Right lung (tissue), 5 donors: Measurements from ENCODE around the gene SPRR5. TPM values are rescaled to one million over a fixed set of nuclear protein-coding genes. Genes with fewer than 3 reads are reported as not detected.

Experiments used
- DNase-seq, 2 donors: peaks; one replicate each; pipeline ENCODE4 v3.0.0-alpha.2; 2013
- polyA plus RNA-seq, 5 donors: library from polyadenylated mRNA; unstranded; fragments of 120-200 nt; gene quantifications; one replicate each; pipeline versions ENCODE4 v1.2.1 to v1.2.3, GENCODE V29; 2013; ENCODE audit warnings: inconsistent platforms in 1 of 5, low replicate concordance in 1 of 5; ENCODE audit not compliant: insufficient read length in 5 of 5, insufficient read depth in 1 of 5

The SPRR5 gene
- polyA plus RNA-seq, 5 donors, result not detected

GRCh38 chr1:152983234-152983633, 36.2 kb downstream of the SPRR5 start:
- no peak for DNase-seq

GRCh38 chr1:152983743-152984142, 36.7 kb downstream of the SPRR5 start, which contains the start of gene SPRR1A:
Gene SPRR1A (plus strand): TSS chr1:152984081. CDS start chr1:152985231, 1,150 bp downstream.
- no peak for DNase-seq

GRCh38 chr1:152986578-152986977, 39.6 kb downstream of the SPRR5 start:
- no peak for DNase-seq

- no peak for DNase-seq
Measured at GRCh38 chr1:152993186-152993585, 46.2 kb downstream of the SPRR5 start.

- no peak for DNase-seq
Measured at GRCh38 chr1:152995842-152996241, 48.8 kb downstream of the SPRR5 start.

- no peak for DNase-seq
Measured at GRCh38 chr1:152996633-152997400, 49.8 kb downstream of the SPRR5 start.

GRCh38 chr1:152997901-152998300, 50.9 kb downstream of the SPRR5 start:
- no peak for DNase-seq

GRCh38 chr1:152998476-152998875, 51.5 kb downstream of the SPRR5 start:
- DNase-seq, result no peak

Other genes with a start within 250 kb of the SPRR5 start
- not detected for gene LCE2A, start 248.9 kb upstream of the SPRR5 start, polyA plus RNA-seq
- not detected for gene LCE4A, start 239.0 kb upstream of the SPRR5 start, polyA plus RNA-seq
- gene KPRP, start 189.2 kb upstream of the SPRR5 start, polyA plus RNA-seq, result not detected
- gene LCE1F, start 172.1 kb upstream of the SPRR5 start, polyA plus RNA-seq, result not detected
- gene LCE1E, start 160.9 kb upstream of the SPRR5 start, polyA plus RNA-seq, result not detected
- not detected for gene LCE1D, start 150.5 kb upstream of the SPRR5 start, polyA plus RNA-seq
- not detected for gene LCE1C, start 140.6 kb upstream of the SPRR5 start, polyA plus RNA-seq
- gene LCE1B, start 135.2 kb upstream of the SPRR5 start, polyA plus RNA-seq, result not detected
- not detected for gene LCE1A, start 119.7 kb upstream of the SPRR5 start, polyA plus RNA-seq
- gene LCE6A, start 104.3 kb upstream of the SPRR5 start, polyA plus RNA-seq, result not detected
- not detected for gene LCE7A, start 87.2 kb upstream of the SPRR5 start, polyA plus RNA-seq
- not detected for gene SMCP, start 68.9 kb upstream of the SPRR5 start, polyA plus RNA-seq
- gene IVL, start 38.7 kb upstream of the SPRR5 start, polyA plus RNA-seq, result not detected
- not detected for gene SPRR4, start 23.4 kb downstream of the SPRR5 start, polyA plus RNA-seq
- not detected for gene SPRR1A, start 36.9 kb downstream of the SPRR5 start, polyA plus RNA-seq
- under 1 TPM in 3 of 5 donors, not detected in 2; 0.21 to 0.42 (median 0.27) TPM for gene SPRR3, start 54.5 kb downstream of the SPRR5 start, polyA plus RNA-seq
- not detected for gene SPRR1B, start 84.0 kb downstream of the SPRR5 start, polyA plus RNA-seq
- gene SPRR2D, start 93.9 kb downstream of the SPRR5 start, polyA plus RNA-seq, result not detected
- gene SPRR2A, start 110.3 kb downstream of the SPRR5 start, polyA plus RNA-seq, result not detected
- gene SPRR2B, start 124.4 kb downstream of the SPRR5 start, polyA plus RNA-seq, result not detected
- gene SPRR2E, start 147.3 kb downstream of the SPRR5 start, polyA plus RNA-seq, result not detected
- gene SPRR2F, start 166.3 kb downstream of the SPRR5 start, polyA plus RNA-seq, result under 1 TPM in 3 of 5 donors, not detected in 2; 0.43 to 0.70 (median 0.64) TPM
- gene SPRR2G, start 203.7 kb downstream of the SPRR5 start, polyA plus RNA-seq, result not detected